ENCODE results near the gene DISC1. TPM values are rescaled to one million over a fixed set of nuclear protein-coding genes. Genes with fewer than 3 reads are reported as not detected.

The DISC1 gene
- total RNA-seq, 1 experiment from 2014 or later: 1.8 TPM

DNA sequence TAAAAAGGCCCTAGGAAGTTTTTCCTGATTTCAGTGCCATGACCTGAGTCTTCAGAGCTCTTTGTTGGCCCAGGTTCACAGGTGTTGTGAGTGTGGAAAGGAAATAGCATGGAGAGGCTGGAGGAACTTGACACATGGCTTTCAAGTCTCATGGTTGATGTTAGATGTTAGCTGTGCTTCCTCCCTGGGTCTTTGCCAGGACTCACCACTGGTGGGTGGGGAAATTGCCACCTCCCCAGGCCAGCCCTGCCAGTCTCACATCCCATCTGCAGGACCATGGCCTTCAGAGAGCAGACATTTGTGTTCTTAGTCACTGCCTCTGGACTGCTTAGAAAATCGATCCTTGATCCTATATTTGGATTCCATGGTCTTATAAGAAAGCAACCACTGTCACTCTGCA lies 383.2 kb downstream of the DISC1 start:
- no TSS peak for BruUV-seq (replicated peaks)

DNA sequence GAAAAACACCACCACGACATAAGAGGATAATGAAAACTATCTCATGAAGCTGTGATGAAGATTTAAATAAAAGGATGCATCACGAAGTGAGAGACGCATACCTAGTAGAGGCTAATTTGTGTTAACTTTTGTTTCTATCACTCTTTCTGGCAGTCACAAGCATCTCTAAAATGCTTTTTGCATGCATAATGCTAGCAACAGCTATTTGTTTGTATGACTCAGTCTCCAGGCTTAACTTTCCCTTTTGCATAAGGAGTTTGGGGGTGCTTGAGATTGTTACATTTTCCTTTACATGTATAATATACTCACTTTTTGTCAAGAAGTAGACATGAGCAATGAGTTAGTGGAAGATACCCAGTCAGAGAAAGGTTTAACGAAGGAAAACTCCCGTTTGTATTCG lies 385.4 kb downstream of the DISC1 start:
- BruUV-seq (replicated peaks): no TSS peak
- intact Hi-C loops (cut with micrococcal nuclease; ENCODE audit: unreplicated experiment): no loop called here
- no peaks in the 10 kb centered on the region for H3K27me3 ChIP-seq (replicated peaks; ENCODE audit: insufficient read depth, low read depth, low read length, poor library complexity)
- CTCF ChIA-PET: no interaction called here
- H3K36me3 ChIP-seq (ENCODE audit: insufficient read depth, low read length, poor library complexity, severe bottlenecking): no peaks in the 10 kb centered on the region
- TF ChIP-seq, protein P1, sequence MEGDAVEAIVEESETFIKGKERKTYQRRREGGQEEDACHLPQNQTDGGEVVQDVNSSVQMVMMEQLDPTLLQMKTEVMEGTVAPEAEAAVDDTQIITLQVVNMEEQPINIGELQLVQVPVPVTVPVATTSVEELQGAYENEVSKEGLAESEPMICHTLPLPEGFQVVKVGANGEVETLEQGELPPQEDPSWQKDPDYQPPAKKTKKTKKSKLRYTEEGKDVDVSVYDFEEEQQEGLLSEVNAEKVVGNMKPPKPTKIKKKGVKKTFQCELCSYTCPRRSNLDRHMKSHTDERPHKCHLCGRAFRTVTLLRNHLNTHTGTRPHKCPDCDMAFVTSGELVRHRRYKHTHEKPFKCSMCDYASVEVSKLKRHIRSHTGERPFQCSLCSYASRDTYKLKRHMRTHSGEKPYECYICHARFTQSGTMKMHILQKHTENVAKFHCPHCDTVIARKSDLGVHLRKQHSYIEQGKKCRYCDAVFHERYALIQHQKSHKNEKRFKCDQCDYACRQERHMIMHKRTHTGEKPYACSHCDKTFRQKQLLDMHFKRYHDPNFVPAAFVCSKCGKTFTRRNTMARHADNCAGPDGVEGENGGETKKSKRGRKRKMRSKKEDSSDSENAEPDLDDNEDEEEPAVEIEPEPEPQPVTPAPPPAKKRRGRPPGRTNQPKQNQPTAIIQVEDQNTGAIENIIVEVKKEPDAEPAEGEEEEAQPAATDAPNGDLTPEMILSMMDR (conservative IDR thresholded peaks at IDR 0.05; ENCODE audit: low read depth, low read length): no peak
- TF ChIP-seq EZH2 (IDR thresholded peaks at IDR 0.05; ENCODE audit: borderline replicate concordance, low read depth, low read length, poor library complexity, severe bottlenecking): no peak
- H3K27ac ChIP-seq (ENCODE audit: low read depth, low read length, poor library complexity, severe bottlenecking): no peak overlapping the region
- DNase-seq (ENCODE audit: low spot score): no peak
- no peaks in the 10 kb centered on the region for H3K9me3 ChIP-seq (ENCODE audit: low read depth, low read length, poor library complexity, severe bottlenecking)
- POLR2A ChIA-PET (ENCODE audit: low non-redundant PET): no interaction called here
- H3K4me1 ChIP-seq (ENCODE audit: insufficient read depth, low read length, poor library complexity, severe bottlenecking): peaks cover 3% of the 10 kb centered on the region
- no peak overlapping the region for H3K4me3 ChIP-seq (ENCODE audit: low read depth, low read length, poor library complexity, severe bottlenecking)

More for the DNA sequence above, 383.2 kb downstream of the DISC1 start:
- Histone ChIP-seq H3K36me3 (ENCODE audit: insufficient read depth, low read length, poor library complexity, severe bottlenecking) (no peaks in the 10 kb centered on the region), H3K27ac (ENCODE audit: low read depth, low read length, poor library complexity, severe bottlenecking) (no peak overlapping the region), H3K4me1 (ENCODE audit: insufficient read depth, low read length, poor library complexity, severe bottlenecking) (peaks cover 3% of the 10 kb centered on the region), H3K4me3 (ENCODE audit: low read depth, low read length, poor library complexity, severe bottlenecking) (no peak overlapping the region), H3K9me3 (ENCODE audit: low read depth, low read length, poor library complexity, severe bottlenecking) (no peaks in the 10 kb centered on the region), H3K27me3 (replicated peaks; ENCODE audit: insufficient read depth, low read depth, low read length, poor library complexity) (no peaks in the 10 kb centered on the region)
- POLR2A ChIA-PET (ENCODE audit: low non-redundant PET): no interaction called here
- no peak for DNase-seq (ENCODE audit: low spot score)
- TF ChIP-seq, protein P1 (conservative IDR thresholded peaks at IDR 0.05; ENCODE audit: low read depth, low read length): no peak
- TF ChIP-seq EZH2 (IDR thresholded peaks at IDR 0.05; ENCODE audit: borderline replicate concordance, low read depth, low read length, poor library complexity, severe bottlenecking): no peak
- intact Hi-C loops (cut with micrococcal nuclease; ENCODE audit: unreplicated experiment): no loop called here
- CTCF ChIA-PET: no interaction called here

DNA sequence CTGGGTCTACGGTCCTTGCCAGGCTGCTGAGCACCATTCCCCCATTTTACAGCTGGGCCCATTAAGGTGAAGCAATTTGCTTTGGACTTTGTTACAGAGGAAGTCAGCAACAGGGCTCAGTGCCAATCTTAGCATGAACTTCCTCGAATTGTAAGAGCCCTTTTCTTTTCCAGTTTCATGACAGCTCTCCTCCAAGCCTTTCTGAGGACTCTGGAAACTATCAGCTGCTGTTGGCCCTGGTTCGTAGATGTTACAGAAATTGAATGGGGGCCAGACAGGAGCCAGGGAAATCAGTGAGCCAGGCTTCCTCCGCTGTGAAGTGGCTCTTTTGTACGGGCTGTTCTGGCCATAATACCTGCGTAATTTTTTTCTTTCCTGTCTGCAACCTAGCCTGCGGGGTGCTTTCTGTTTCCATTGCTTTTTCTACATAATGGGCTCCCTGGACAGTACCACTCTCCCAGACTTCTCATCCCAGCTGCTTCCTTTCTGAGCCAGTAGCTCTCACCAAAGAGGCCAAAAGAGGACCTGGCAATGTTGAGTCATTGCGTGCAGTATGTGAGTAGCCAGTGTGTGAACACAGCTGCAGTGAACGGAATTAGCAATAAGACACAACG lies 386.3 kb downstream of the DISC1 start:
- H3K4me1 ChIP-seq (ENCODE audit: insufficient read depth, low read length, poor library complexity, severe bottlenecking): peaks cover 3% of the 10 kb centered on the region
- H3K9me3 ChIP-seq (ENCODE audit: low read depth, low read length, poor library complexity, severe bottlenecking): no peaks in the 10 kb centered on the region
- POLR2A ChIA-PET (ENCODE audit: low non-redundant PET): no interaction called here
- no peaks in the 10 kb centered on the region for H3K27me3 ChIP-seq (replicated peaks; ENCODE audit: insufficient read depth, low read depth, low read length, poor library complexity)
- CTCF ChIA-PET: no interaction called here
- H3K36me3 ChIP-seq (ENCODE audit: insufficient read depth, low read length, poor library complexity, severe bottlenecking): no peaks in the 10 kb centered on the region
- H3K27ac ChIP-seq (ENCODE audit: low read depth, low read length, poor library complexity, severe bottlenecking): no peak overlapping the region
- H3K4me3 ChIP-seq (ENCODE audit: low read depth, low read length, poor library complexity, severe bottlenecking): no peak overlapping the region
- DNase-seq (ENCODE audit: low spot score): peak; percentile 47
- intact Hi-C loops (cut with micrococcal nuclease; ENCODE audit: unreplicated experiment): no loop called here
- BruUV-seq (replicated peaks): no TSS peak
- TF ChIP-seq, protein P1 (conservative IDR thresholded peaks at IDR 0.05; ENCODE audit: low read depth, low read length): no peak
- no peak for TF ChIP-seq EZH2 (IDR thresholded peaks at IDR 0.05; ENCODE audit: borderline replicate concordance, low read depth, low read length, poor library complexity, severe bottlenecking)
